ENCODE results near the gene REM1.
"Not testable (repeated sequence)": the region's sequence is repeated elsewhere in the genome, so short reads cannot be mapped to it uniquely, and the experiment has no call there.

Gene REM1

GRCh38 chr20:31485450-31486339, 10.6 kb downstream of the REM1 start:
- H3K27ac ChIP-seq (ENCODE audit: low read depth, low read length, severe bottlenecking): no peak overlapping the region
- no peaks in the 10 kb centered on the region for H3K36me3 ChIP-seq (ENCODE audit: control insufficient read depth, insufficient read depth, low read length)
- H3K4me1 ChIP-seq (ENCODE audit: control insufficient read depth, insufficient read depth, low read length, poor library complexity, severe bottlenecking): no peaks in the 10 kb centered on the region
- H3K4me3 ChIP-seq (ENCODE audit: extremely low read depth, insufficient read depth, low read length, poor library complexity, severe bottlenecking): no peak overlapping the region
- WGBS, 2 experiments (ENCODE audit: insufficient coverage in 2 of 2): 71 to 82% methylated on average over 6 to 10 of the region's 31 CpGs
- peaks cover 16% of the 10 kb centered on the region for H3K9me3 ChIP-seq (ENCODE audit: control insufficient read depth, low read length)

- H3K27ac ChIP-seq (ENCODE audit: low read depth, low read length, severe bottlenecking): no peak overlapping the region
- no peaks in the 10 kb centered on the region for H3K4me1 ChIP-seq (ENCODE audit: control insufficient read depth, insufficient read depth, low read length, poor library complexity, severe bottlenecking)
- whole genome bisulfite sequencing, 2 experiments (ENCODE audit: insufficient coverage in 2 of 2): 60 to 100% methylated on average over 1 to 2 of the region's 2 CpGs
Measured at GRCh38 chr20:31488115-31488514, 13.0 kb downstream of the REM1 start.

GRCh38 chr20:31489152-31489551, 14.1 kb downstream of the REM1 start:
- peaks cover 14% of the 10 kb centered on the region for H3K9me3 ChIP-seq (ENCODE audit: control insufficient read depth, low read length)
- no peak overlapping the region for H3K27ac ChIP-seq (ENCODE audit: low read depth, low read length, severe bottlenecking)
- no peak overlapping the region for H3K4me3 ChIP-seq (ENCODE audit: extremely low read depth, insufficient read depth, low read length, poor library complexity, severe bottlenecking)
- H3K36me3 ChIP-seq (ENCODE audit: control insufficient read depth, insufficient read depth, low read length): no peaks in the 10 kb centered on the region
- peaks cover 3% of the 10 kb centered on the region for H3K4me1 ChIP-seq (ENCODE audit: control insufficient read depth, insufficient read depth, low read length, poor library complexity, severe bottlenecking)
- no CpG with 5 or more reads among the region's 3 CpGs for WGBS, 2 experiments (ENCODE audit: insufficient coverage in 2 of 2)

More at GRCh38 chr20:31488115-31488514, 13.0 kb downstream of the REM1 start:
- Histone ChIP-seq H3K36me3 (ENCODE audit: control insufficient read depth, insufficient read depth, low read length) (no peaks in the 10 kb centered on the region), H3K9me3 (ENCODE audit: control insufficient read depth, low read length) (peaks cover 16% of the 10 kb centered on the region), H3K4me3 (ENCODE audit: extremely low read depth, insufficient read depth, low read length, poor library complexity, severe bottlenecking) (no peak overlapping the region)

- H3K9me3 ChIP-seq (ENCODE audit: control insufficient read depth, low read length): peaks cover 5% of the 10 kb centered on the region
- 74 to 83% methylated on average over 3 of the region's 3 CpGs for WGBS, 2 experiments (ENCODE audit: insufficient coverage in 2 of 2)
- H3K4me3 ChIP-seq (ENCODE audit: extremely low read depth, insufficient read depth, low read length, poor library complexity, severe bottlenecking): no peak overlapping the region
- H3K36me3 ChIP-seq (ENCODE audit: control insufficient read depth, insufficient read depth, low read length): no peaks in the 10 kb centered on the region
- H3K27ac ChIP-seq (ENCODE audit: low read depth, low read length, severe bottlenecking): no peak overlapping the region
- peaks cover 3% of the 10 kb centered on the region for H3K4me1 ChIP-seq (ENCODE audit: control insufficient read depth, insufficient read depth, low read length, poor library complexity, severe bottlenecking)
Measured at GRCh38 chr20:31490752-31491151, 15.7 kb downstream of the REM1 start.

- Histone ChIP-seq H3K4me3 (ENCODE audit: extremely low read depth, insufficient read depth, low read length, poor library complexity, severe bottlenecking) (no peak overlapping the region), H3K27ac (ENCODE audit: low read depth, low read length, severe bottlenecking) (no peak overlapping the region), H3K36me3 (ENCODE audit: control insufficient read depth, insufficient read depth, low read length) (no peaks in the 10 kb centered on the region), H3K9me3 (ENCODE audit: control insufficient read depth, low read length) (peaks cover 2% of the 10 kb centered on the region), H3K4me1 (ENCODE audit: control insufficient read depth, insufficient read depth, low read length, poor library complexity, severe bottlenecking) (peaks cover 3% of the 10 kb centered on the region)
- WGBS, 2 experiments (ENCODE audit: insufficient coverage in 2 of 2): 40% methylated on average over 1 of the region's 2 CpGs; no CpG with 5 or more reads in 1 of the 2 experiments
Measured at GRCh38 chr20:31494131-31494530, 19.0 kb downstream of the REM1 start.

- 73 to 74% methylated on average over 14 to 15 of the region's 15 CpGs for WGBS, 2 experiments (ENCODE audit: insufficient coverage in 2 of 2)
- no peak overlapping the region for H3K4me3 ChIP-seq (ENCODE audit: extremely low read depth, insufficient read depth, low read length, poor library complexity, severe bottlenecking)
- peaks cover 2% of the 10 kb centered on the region for H3K9me3 ChIP-seq (ENCODE audit: control insufficient read depth, low read length)
- H3K27ac ChIP-seq (ENCODE audit: low read depth, low read length, severe bottlenecking): no peak overlapping the region
- H3K4me1 ChIP-seq (ENCODE audit: control insufficient read depth, insufficient read depth, low read length, poor library complexity, severe bottlenecking): peaks cover 3% of the 10 kb centered on the region
- no peaks in the 10 kb centered on the region for H3K36me3 ChIP-seq (ENCODE audit: control insufficient read depth, insufficient read depth, low read length)
Measured at GRCh38 chr20:31496761-31497295, 21.7 kb downstream of the REM1 start.

- no peaks in the 10 kb centered on the region for H3K36me3 ChIP-seq (ENCODE audit: control insufficient read depth, insufficient read depth, low read length)
- 35 to 83% methylated on average over 2 to 4 of the region's 6 CpGs for WGBS, 2 experiments (ENCODE audit: insufficient coverage in 2 of 2)
- no peak overlapping the region for H3K4me3 ChIP-seq (ENCODE audit: extremely low read depth, insufficient read depth, low read length, poor library complexity, severe bottlenecking)
- peaks cover 3% of the 10 kb centered on the region for H3K4me1 ChIP-seq (ENCODE audit: control insufficient read depth, insufficient read depth, low read length, poor library complexity, severe bottlenecking)
- no peak overlapping the region for H3K27ac ChIP-seq (ENCODE audit: low read depth, low read length, severe bottlenecking)
- H3K9me3 ChIP-seq (ENCODE audit: control insufficient read depth, low read length): peaks cover 2% of the 10 kb centered on the region
Measured at GRCh38 chr20:31497838-31498540, 22.9 kb downstream of the REM1 start.

GRCh38 chr20:31500527-31500926, 25.4 kb downstream of the REM1 start:
- Histone ChIP-seq H3K9me3 (ENCODE audit: control insufficient read depth, low read length) (no peaks in the 10 kb centered on the region), H3K36me3 (ENCODE audit: control insufficient read depth, insufficient read depth, low read length) (no peaks in the 10 kb centered on the region), H3K4me1 (ENCODE audit: control insufficient read depth, insufficient read depth, low read length, poor library complexity, severe bottlenecking) (no peaks in the 10 kb centered on the region), H3K27ac (ENCODE audit: low read depth, low read length, severe bottlenecking) (no peak overlapping the region), H3K4me3 (ENCODE audit: extremely low read depth, insufficient read depth, low read length, poor library complexity, severe bottlenecking) (no peak overlapping the region)
- 10 to 25% methylated on average over 1 of the region's 1 CpG for WGBS, 2 experiments (ENCODE audit: insufficient coverage in 2 of 2)

- not testable (repeated sequence) for H3K27ac ChIP-seq (ENCODE audit: low read depth, low read length, severe bottlenecking); H3K9me3 ChIP-seq (ENCODE audit: control insufficient read depth, low read length); H3K4me3 ChIP-seq (ENCODE audit: extremely low read depth, insufficient read depth, low read length, poor library complexity, severe bottlenecking); H3K4me1 ChIP-seq (ENCODE audit: control insufficient read depth, insufficient read depth, low read length, poor library complexity, severe bottlenecking); H3K36me3 ChIP-seq (ENCODE audit: control insufficient read depth, insufficient read depth, low read length)
- 34 to 53% methylated on average over 12 to 19 of the region's 20 CpGs for WGBS, 2 experiments (ENCODE audit: insufficient coverage in 2 of 2)
Measured at GRCh38 chr20:31502884-31503673, 28.0 kb downstream of the REM1 start.

GRCh38 chr20:31505903-31506302, 30.8 kb downstream of the REM1 start:
- WGBS, 2 experiments (ENCODE audit: insufficient coverage in 2 of 2): no CpG with 5 or more reads among the region's 1 CpG
- Histone ChIP-seq H3K4me1 (ENCODE audit: control insufficient read depth, insufficient read depth, low read length, poor library complexity, severe bottlenecking) (no peaks in the 10 kb centered on the region), H3K4me3 (ENCODE audit: extremely low read depth, insufficient read depth, low read length, poor library complexity, severe bottlenecking) (no peak overlapping the region), H3K27ac (ENCODE audit: low read depth, low read length, severe bottlenecking) (no peak overlapping the region), H3K36me3 (ENCODE audit: control insufficient read depth, insufficient read depth, low read length) (no peaks in the 10 kb centered on the region), H3K9me3 (ENCODE audit: control insufficient read depth, low read length) (no peaks in the 10 kb centered on the region)

Measured in mesodermal cell (in vitro differentiated cells).